ENCODE results near the gene CTNND2.

CTNND2 gene

GRCh38 chr5:11056560-11056959 is 847.7 kb downstream of the CTNND2 start:
- Histone ChIP-seq H3K9me3 (ENCODE audit: control insufficient read depth, low read length) (no peaks in the 10 kb centered on the region), H3K4me1 (ENCODE audit: control insufficient read depth, insufficient read depth, low read length) (no peaks in the 10 kb centered on the region), H3K27me3 (ENCODE audit: control insufficient read depth, insufficient read depth, low read length, poor library complexity, severe bottlenecking) (no peaks in the 10 kb centered on the region), H3K27ac (ENCODE audit: insufficient read depth, low read depth, low read length, poor library complexity, severe bottlenecking) (no peak overlapping the region), H3K4me3 (ENCODE audit: insufficient read depth, low read depth, low read length) (no peak overlapping the region), H3K36me3 (ENCODE audit: control insufficient read depth, insufficient read depth, low read length) (no peaks in the 10 kb centered on the region)
- 90 to 95% methylated on average over 2 of the region's 2 CpGs for WGBS, 2 experiments

GRCh38 chr5:11054014-11054413 is 850.2 kb downstream of the CTNND2 start:
- WGBS, 2 experiments, result 66 to 77% methylated on average over 3 of the region's 3 CpGs
- H3K27me3 ChIP-seq (ENCODE audit: control insufficient read depth, insufficient read depth, low read length, poor library complexity, severe bottlenecking), result no peaks in the 10 kb centered on the region
- no peaks in the 10 kb centered on the region for H3K4me1 ChIP-seq (ENCODE audit: control insufficient read depth, insufficient read depth, low read length)
- H3K4me3 ChIP-seq (ENCODE audit: insufficient read depth, low read depth, low read length), result no peak overlapping the region
- H3K9me3 ChIP-seq (ENCODE audit: control insufficient read depth, low read length), result no peaks in the 10 kb centered on the region
- no peaks in the 10 kb centered on the region for H3K36me3 ChIP-seq (ENCODE audit: control insufficient read depth, insufficient read depth, low read length)
- peak overlapping the region; percentile 16 for H3K27ac ChIP-seq (ENCODE audit: insufficient read depth, low read depth, low read length, poor library complexity, severe bottlenecking)

DNA sequence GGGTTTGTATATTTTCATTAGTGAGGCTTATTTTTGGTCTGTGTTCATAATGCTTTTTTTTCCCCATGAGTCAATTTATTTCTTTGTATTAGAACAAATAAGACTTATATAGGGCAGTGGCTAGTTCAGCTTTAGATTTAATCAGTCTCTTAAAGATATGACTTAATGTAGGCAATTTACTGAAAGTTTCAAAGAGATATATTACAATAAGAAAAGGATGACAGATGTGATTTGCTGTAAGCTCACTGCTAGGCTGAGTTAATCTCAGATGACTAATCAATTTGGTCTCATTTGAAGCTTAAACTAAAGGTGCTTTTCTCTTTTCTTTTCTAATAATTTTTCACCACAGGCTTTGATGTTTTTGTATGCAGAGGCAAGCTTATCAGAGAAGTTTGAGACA is 851.4 kb downstream of the CTNND2 start:
- Histone ChIP-seq H3K4me1 (ENCODE audit: control insufficient read depth, insufficient read depth, low read length) (no peaks in the 10 kb centered on the region), H3K36me3 (ENCODE audit: control insufficient read depth, insufficient read depth, low read length) (no peaks in the 10 kb centered on the region), H3K27me3 (ENCODE audit: control insufficient read depth, insufficient read depth, low read length, poor library complexity, severe bottlenecking) (no peaks in the 10 kb centered on the region), H3K4me3 (ENCODE audit: insufficient read depth, low read depth, low read length) (no peak overlapping the region), H3K9me3 (ENCODE audit: control insufficient read depth, low read length) (no peaks in the 10 kb centered on the region), H3K27ac (ENCODE audit: insufficient read depth, low read depth, low read length, poor library complexity, severe bottlenecking) (no peak overlapping the region)

DNA sequence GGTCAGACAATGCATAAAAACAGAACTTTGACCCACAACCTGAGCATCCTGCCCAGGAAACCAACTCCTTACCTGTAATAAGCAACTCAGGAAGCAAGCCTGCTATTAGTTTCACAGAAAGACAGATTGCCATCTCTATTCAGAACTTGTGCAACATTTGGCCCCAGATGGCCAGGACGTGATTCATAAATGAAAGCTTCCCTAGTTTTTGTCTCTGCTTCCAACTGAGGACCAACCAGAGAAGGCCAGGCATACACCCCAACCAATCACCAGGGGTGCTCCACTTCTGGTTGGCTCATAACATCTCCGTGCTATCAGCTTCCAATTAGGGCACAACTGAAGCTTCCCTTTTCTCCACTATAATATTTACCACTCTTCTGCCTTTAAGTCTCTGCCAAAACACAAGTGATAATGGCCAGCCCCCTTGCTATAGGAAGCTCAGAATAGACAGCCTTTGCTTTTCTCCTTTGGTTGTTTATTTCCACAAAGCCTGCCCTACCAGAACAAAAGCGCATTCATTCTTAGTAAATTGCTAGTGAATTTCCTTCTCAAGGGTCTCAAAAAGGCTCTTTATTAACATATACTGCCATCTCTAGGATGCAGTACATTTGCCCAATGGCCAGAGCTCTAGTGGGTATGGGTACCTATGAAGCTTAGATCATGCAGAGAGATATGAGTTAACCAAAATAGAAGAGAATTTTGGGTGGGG is 853.5 kb downstream of the CTNND2 start:
- no peaks in the 10 kb centered on the region for H3K27me3 ChIP-seq (ENCODE audit: control insufficient read depth, insufficient read depth, low read length, poor library complexity, severe bottlenecking)
- no peak overlapping the region for H3K4me3 ChIP-seq (ENCODE audit: insufficient read depth, low read depth, low read length)
- WGBS, 2 experiments, result 92 to 94% methylated on average over 3 of the region's 3 CpGs
- H3K4me1 ChIP-seq (ENCODE audit: control insufficient read depth, insufficient read depth, low read length), result no peaks in the 10 kb centered on the region
- H3K9me3 ChIP-seq (ENCODE audit: control insufficient read depth, low read length), result no peaks in the 10 kb centered on the region
- H3K27ac ChIP-seq (ENCODE audit: insufficient read depth, low read depth, low read length, poor library complexity, severe bottlenecking), result no peak overlapping the region
- H3K36me3 ChIP-seq (ENCODE audit: control insufficient read depth, insufficient read depth, low read length), result no peaks in the 10 kb centered on the region

- WGBS, 2 experiments, result 92 to 95% methylated on average over 4 of the region's 4 CpGs
- Histone ChIP-seq H3K27ac (ENCODE audit: insufficient read depth, low read depth, low read length, poor library complexity, severe bottlenecking) (no peak overlapping the region), H3K27me3 (ENCODE audit: control insufficient read depth, insufficient read depth, low read length, poor library complexity, severe bottlenecking) (no peaks in the 10 kb centered on the region), H3K4me3 (ENCODE audit: insufficient read depth, low read depth, low read length) (no peak overlapping the region), H3K4me1 (ENCODE audit: control insufficient read depth, insufficient read depth, low read length) (no peaks in the 10 kb centered on the region), H3K36me3 (ENCODE audit: control insufficient read depth, insufficient read depth, low read length) (no peaks in the 10 kb centered on the region), H3K9me3 (ENCODE audit: control insufficient read depth, low read length) (no peaks in the 10 kb centered on the region)
Measured at GRCh38 chr5:11048760-11049159, 855.5 kb downstream of the CTNND2 start.

GRCh38 chr5:11047625-11048024 is 856.6 kb downstream of the CTNND2 start:
- H3K27me3 ChIP-seq (ENCODE audit: control insufficient read depth, insufficient read depth, low read length, poor library complexity, severe bottlenecking), result no peaks in the 10 kb centered on the region
- WGBS, 2 experiments, result 93 to 96% methylated on average over 5 of the region's 5 CpGs
- no peaks in the 10 kb centered on the region for H3K9me3 ChIP-seq (ENCODE audit: control insufficient read depth, low read length)
- H3K36me3 ChIP-seq (ENCODE audit: control insufficient read depth, insufficient read depth, low read length), result no peaks in the 10 kb centered on the region
- no peak overlapping the region for H3K27ac ChIP-seq (ENCODE audit: insufficient read depth, low read depth, low read length, poor library complexity, severe bottlenecking)
- no peak overlapping the region for H3K4me3 ChIP-seq (ENCODE audit: insufficient read depth, low read depth, low read length)
- no peaks in the 10 kb centered on the region for H3K4me1 ChIP-seq (ENCODE audit: control insufficient read depth, insufficient read depth, low read length)

GRCh38 chr5:11047030-11047429 is 857.2 kb downstream of the CTNND2 start:
- H3K4me3 ChIP-seq (ENCODE audit: insufficient read depth, low read depth, low read length), result no peak overlapping the region
- WGBS, 2 experiments, result 93% methylated on average over 7 of the region's 7 CpGs
- H3K9me3 ChIP-seq (ENCODE audit: control insufficient read depth, low read length), result no peaks in the 10 kb centered on the region
- H3K36me3 ChIP-seq (ENCODE audit: control insufficient read depth, insufficient read depth, low read length), result no peaks in the 10 kb centered on the region
- no peak overlapping the region for H3K27ac ChIP-seq (ENCODE audit: insufficient read depth, low read depth, low read length, poor library complexity, severe bottlenecking)
- no peaks in the 10 kb centered on the region for H3K27me3 ChIP-seq (ENCODE audit: control insufficient read depth, insufficient read depth, low read length, poor library complexity, severe bottlenecking)
- H3K4me1 ChIP-seq (ENCODE audit: control insufficient read depth, insufficient read depth, low read length), result no peaks in the 10 kb centered on the region

- Histone ChIP-seq H3K9me3 (ENCODE audit: control insufficient read depth, low read length) (no peaks in the 10 kb centered on the region), H3K4me1 (ENCODE audit: control insufficient read depth, insufficient read depth, low read length) (no peaks in the 10 kb centered on the region), H3K4me3 (ENCODE audit: insufficient read depth, low read depth, low read length) (no peak overlapping the region), H3K27ac (ENCODE audit: insufficient read depth, low read depth, low read length, poor library complexity, severe bottlenecking) (no peak overlapping the region), H3K27me3 (ENCODE audit: control insufficient read depth, insufficient read depth, low read length, poor library complexity, severe bottlenecking) (no peaks in the 10 kb centered on the region), H3K36me3 (ENCODE audit: control insufficient read depth, insufficient read depth, low read length) (no peaks in the 10 kb centered on the region)
- WGBS, 2 experiments, result 58 to 61% methylated on average over 7 of the region's 7 CpGs
Measured at GRCh38 chr5:11046160-11046559, 858.1 kb downstream of the CTNND2 start.

DNA sequence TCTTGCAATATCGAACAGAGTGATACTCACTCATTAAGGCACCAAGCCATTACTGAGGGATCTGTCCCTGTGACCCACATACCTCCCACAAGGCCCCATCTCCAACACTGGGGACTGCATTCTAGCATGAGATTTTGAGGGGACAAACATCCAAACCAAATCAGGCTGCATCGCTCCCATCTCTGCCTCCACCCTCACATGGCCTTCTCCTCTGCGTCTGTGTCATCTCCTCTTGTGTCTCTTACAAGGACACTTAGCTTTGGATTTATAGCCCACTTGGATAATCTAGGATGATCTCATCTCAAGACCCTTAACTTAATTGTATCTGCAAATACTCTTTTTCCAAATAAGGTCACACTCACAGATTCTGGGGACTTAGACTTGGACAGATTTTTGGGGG is 858.8 kb downstream of the CTNND2 start:
- WGBS, 2 experiments, result 97% methylated on average over 3 of the region's 3 CpGs
- Histone ChIP-seq H3K4me1 (ENCODE audit: control insufficient read depth, insufficient read depth, low read length) (no peaks in the 10 kb centered on the region), H3K4me3 (ENCODE audit: insufficient read depth, low read depth, low read length) (no peak overlapping the region)

GRCh38 chr5:11044581-11044980 is 859.7 kb downstream of the CTNND2 start:
- Histone ChIP-seq H3K36me3 (ENCODE audit: control insufficient read depth, insufficient read depth, low read length) (no peaks in the 10 kb centered on the region), H3K27me3 (ENCODE audit: control insufficient read depth, insufficient read depth, low read length, poor library complexity, severe bottlenecking) (no peaks in the 10 kb centered on the region), H3K9me3 (ENCODE audit: control insufficient read depth, low read length) (no peaks in the 10 kb centered on the region), H3K4me3 (ENCODE audit: insufficient read depth, low read depth, low read length) (no peak overlapping the region), H3K4me1 (ENCODE audit: control insufficient read depth, insufficient read depth, low read length) (no peaks in the 10 kb centered on the region), H3K27ac (ENCODE audit: insufficient read depth, low read depth, low read length, poor library complexity, severe bottlenecking) (no peak overlapping the region)

More for the DNA sequence above, 858.8 kb downstream of the CTNND2 start:
- no peaks in the 10 kb centered on the region for H3K9me3 ChIP-seq (ENCODE audit: control insufficient read depth, low read length)
- no peaks in the 10 kb centered on the region for H3K36me3 ChIP-seq (ENCODE audit: control insufficient read depth, insufficient read depth, low read length)
- no peaks in the 10 kb centered on the region for H3K27me3 ChIP-seq (ENCODE audit: control insufficient read depth, insufficient read depth, low read length, poor library complexity, severe bottlenecking)
- no peak overlapping the region for H3K27ac ChIP-seq (ENCODE audit: insufficient read depth, low read depth, low read length, poor library complexity, severe bottlenecking)

DNA sequence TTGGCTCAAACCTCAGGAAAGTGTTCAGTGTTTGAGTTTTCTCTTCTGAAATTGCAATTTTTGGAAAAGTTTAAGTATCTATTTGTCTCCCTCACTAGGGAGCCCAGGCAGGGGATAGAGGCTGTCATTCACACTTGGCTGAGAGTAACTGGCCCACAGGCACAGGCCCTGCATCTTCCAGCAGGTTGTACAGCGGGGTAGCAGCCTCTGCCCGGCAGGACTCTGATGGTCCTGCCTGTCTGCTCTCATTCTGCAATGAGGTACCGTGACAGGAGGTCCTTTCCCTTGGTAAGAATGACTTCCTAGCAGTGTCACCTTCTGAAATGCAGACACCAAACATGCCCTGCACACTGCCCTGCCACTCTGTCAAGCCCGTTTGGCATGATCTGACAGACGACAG is 860.4 kb downstream of the CTNND2 start:
- Histone ChIP-seq H3K9me3 (ENCODE audit: control insufficient read depth, low read length) (no peaks in the 10 kb centered on the region), H3K4me3 (ENCODE audit: insufficient read depth, low read depth, low read length) (no peak overlapping the region), H3K4me1 (ENCODE audit: control insufficient read depth, insufficient read depth, low read length) (no peaks in the 10 kb centered on the region), H3K36me3 (ENCODE audit: control insufficient read depth, insufficient read depth, low read length) (no peaks in the 10 kb centered on the region), H3K27me3 (ENCODE audit: control insufficient read depth, insufficient read depth, low read length, poor library complexity, severe bottlenecking) (no peaks in the 10 kb centered on the region), H3K27ac (ENCODE audit: insufficient read depth, low read depth, low read length, poor library complexity, severe bottlenecking) (no peak overlapping the region)
- WGBS, 2 experiments, result 84 to 85% methylated on average over 5 of the region's 5 CpGs
